Measurements from ENCODE around the gene FMN1. TPM values are rescaled to one million over a fixed set of nuclear protein-coding genes. Genes with fewer than 3 reads are reported as not detected.

Gene FMN1
- total and polyA plus RNA-seq, 11 donors, result 0.61 to 10.6 (median 3.6) TPM

- Histone ChIP-seq H3K27me3 (peaks cover 25 to 55% (median 32%) of the 10 kb centered on the region in 9 donors), H3K4me3 (no peak overlapping the region)
- intact Hi-C loops (cut with DNase I), result no loop called here
Observed at GRCh38 chr15:32722136-32722535, 472.4 kb downstream of the FMN1 start.

GRCh38 chr15:32721596-32721995 is 472.9 kb downstream of the FMN1 start:
- WGBS, 4 donors, result 82 to 89% (median 84%) methylated on average over 6 of the region's 6 CpGs
- H3K4me1 ChIP-seq, result peaks cover 0 to 28% (median 3%) of the 10 kb centered on the region in 12 donors
- peaks cover 25 to 60% (median 37%) of the 10 kb centered on the region in 9 donors for H3K27me3 ChIP-seq

More at GRCh38 chr15:32722136-32722535, 472.4 kb downstream of the FMN1 start:
- Histone ChIP-seq H3K4me1 (peaks cover 0 to 25% (median 3%) of the 10 kb centered on the region in 12 donors), H3K9me3 (peaks cover 0 to 6% (median 0%) of the 10 kb centered on the region in 12 donors), H3K36me3 (no peaks in the 10 kb centered on the region), H3K27ac (no peak overlapping the region)
- no peak for TF ChIP-seq CTCF (IDR thresholded peaks at IDR 0.05)
- no peak for TF ChIP-seq POLR2A (IDR thresholded peaks at IDR 0.05)
- DNase-seq (no peak), ATAC-seq (no peak)

GRCh38 chr15:32718821-32719716 is 475.4 kb downstream of the FMN1 start:
- Histone ChIP-seq H3K36me3 (no peaks in the 10 kb centered on the region), H3K4me1 (peaks cover 0 to 31% (median 3%) of the 10 kb centered on the region in 12 donors), H3K27ac (no peak overlapping the region), H3K4me3 (peak overlapping the region in 9 of 12 donors; percentile 2 to 45 (median 32)), H3K27me3 (peaks cover 29 to 84% (median 58%) of the 10 kb centered on the region in 9 donors), H3K9me3 (no peaks in the 10 kb centered on the region)
- intact Hi-C loops (cut with DNase I), result loop anchor here in 1 of 10 donors (10.0 kb wide), 2 partner anchors 64 to 446 kb away; no protein-coding TSS in a partner anchor
- 1 to 2% (median 1%) methylated on average over 25 to 70 of the region's 70 CpGs for WGBS, 4 donors
- peak in 1 of 5 donors; percentile 50 for DNase-seq
- ATAC-seq, result no peak
- TF ChIP-seq CTCF (IDR thresholded peaks at IDR 0.05) (no peak), POLR2A (IDR thresholded peaks at IDR 0.05) (no peak)

More at GRCh38 chr15:32721596-32721995, 472.9 kb downstream of the FMN1 start:
- DNase-seq (no peak), ATAC-seq (no peak)
- TF ChIP-seq POLR2A (IDR thresholded peaks at IDR 0.05) (no peak), CTCF (IDR thresholded peaks at IDR 0.05) (no peak)
- Histone ChIP-seq H3K9me3 (peaks cover 0 to 6% (median 0%) of the 10 kb centered on the region in 12 donors), H3K36me3 (no peaks in the 10 kb centered on the region), H3K4me3 (no peak overlapping the region), H3K27ac (no peak overlapping the region)
- intact Hi-C loops (cut with DNase I), result no loop called here

- ATAC-seq, result no peak
- peak in 1 of 5 donors; percentile 55 for DNase-seq
- no peaks in the 10 kb centered on the region for H3K9me3 ChIP-seq
- H3K27ac ChIP-seq, result peak overlapping the region in 1 of 12 donors; percentile 12
- H3K4me1 ChIP-seq, result peaks cover 0 to 31% (median 3%) of the 10 kb centered on the region in 12 donors
- intact Hi-C loops (cut with DNase I), result loop anchor here in 1 of 10 donors (10.0 kb wide), 2 partner anchors 64 to 446 kb away; no protein-coding TSS in a partner anchor
- TF ChIP-seq CTCF (IDR thresholded peaks at IDR 0.05) (no peak), POLR2A (IDR thresholded peaks at IDR 0.05) (no peak)
- 0 to 4% (median 2%) methylated on average over 18 to 60 of the region's 60 CpGs for WGBS, 4 donors
- peaks cover 29 to 91% (median 63%) of the 10 kb centered on the region in 9 donors for H3K27me3 ChIP-seq
- no peaks in the 10 kb centered on the region for H3K36me3 ChIP-seq
- H3K4me3 ChIP-seq, result peak overlapping the region in 8 of 12 donors; percentile 19 to 45 (median 32)
Observed at GRCh38 chr15:32718227-32718820, 476.2 kb downstream of the FMN1 start.
